Inflammatory macrophage (primary cell): ENCODE data around the gene POTEF.
"Not testable (repeated sequence)": the region's sequence is repeated elsewhere in the genome, so short reads cannot be mapped to it uniquely, and the experiment has no call there.

ENCODE experiments used
- DNase-seq, 2 donors: peaks; one replicate each; pipeline ENCODE4 v3.0.0-alpha.2; 2020 to 2022
- total RNA-seq, 18 experiments: gene quantifications; one replicate each; lab custom pipeline; 2026; ENCODE audit warnings: mixed read lengths in 6 of 18, inconsistent platforms in 2 of 18; lab: John Stamatoyannopoulos, UW

Gene POTEF
- 0 to 0.33 (median 0.11) reads per million in 18 experiments for total RNA-seq

DNA sequence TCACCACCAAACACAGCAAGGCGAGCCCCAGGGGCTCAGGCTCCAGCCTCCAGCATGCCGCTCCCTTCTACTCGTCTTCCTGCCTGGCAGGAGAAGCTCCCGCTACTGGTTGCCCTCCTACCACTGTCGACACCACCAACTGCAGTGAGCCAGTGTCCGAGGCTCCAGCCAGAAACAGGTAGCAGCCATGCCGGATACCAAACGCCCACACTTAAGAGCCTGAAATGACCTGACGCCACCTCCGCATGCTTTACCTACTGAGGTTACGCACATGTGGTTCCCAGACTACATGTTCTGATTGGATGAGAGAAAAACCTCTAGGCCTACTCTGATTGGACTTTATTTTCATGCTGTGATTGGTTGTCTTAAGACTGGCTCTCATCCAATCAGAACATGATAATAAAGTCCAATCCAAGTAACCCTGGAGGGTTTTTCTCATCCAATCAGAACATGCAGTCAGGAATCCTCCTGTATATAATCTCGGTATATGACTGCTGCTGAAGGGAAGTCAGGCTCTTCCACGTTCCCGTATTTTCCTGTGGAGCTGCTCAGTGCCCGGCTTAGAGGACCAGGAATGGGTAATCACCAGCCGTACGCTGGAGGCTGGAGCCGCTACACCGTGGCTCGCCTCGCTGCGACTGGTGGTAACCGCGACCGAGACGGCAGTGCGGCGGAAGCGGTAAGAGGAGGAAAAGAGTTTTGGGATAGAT lies at the start of gene POTEF:
TSS of gene POTEF (minus strand) at position 103 of the 710 bp plus-strand sequence. CDS start 8,707 bp downstream, outside the sequence.
- DNase-seq: not testable (repeated sequence)

DNA sequence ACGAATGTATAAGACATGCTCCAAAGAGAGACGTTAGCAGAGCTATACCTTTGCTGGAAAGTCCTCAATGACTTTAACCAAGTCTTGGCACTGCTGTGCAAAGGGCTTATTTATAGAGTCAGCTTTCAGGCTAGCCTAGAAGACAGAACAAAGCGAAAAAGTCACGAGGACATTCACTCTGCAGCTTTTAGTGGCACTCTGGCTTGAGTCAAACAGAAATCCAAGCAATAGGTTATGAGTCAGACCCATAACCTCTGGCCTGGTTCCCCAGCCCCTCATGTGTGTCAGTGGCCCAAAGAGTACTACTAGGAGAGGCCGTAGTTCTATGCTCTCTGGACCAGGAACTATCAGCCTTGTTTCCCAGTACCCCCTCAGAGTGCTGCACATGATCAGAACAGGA lies 45.8 kb upstream of the POTEF start:
- DNase-seq: not testable (repeated sequence)

DNA sequence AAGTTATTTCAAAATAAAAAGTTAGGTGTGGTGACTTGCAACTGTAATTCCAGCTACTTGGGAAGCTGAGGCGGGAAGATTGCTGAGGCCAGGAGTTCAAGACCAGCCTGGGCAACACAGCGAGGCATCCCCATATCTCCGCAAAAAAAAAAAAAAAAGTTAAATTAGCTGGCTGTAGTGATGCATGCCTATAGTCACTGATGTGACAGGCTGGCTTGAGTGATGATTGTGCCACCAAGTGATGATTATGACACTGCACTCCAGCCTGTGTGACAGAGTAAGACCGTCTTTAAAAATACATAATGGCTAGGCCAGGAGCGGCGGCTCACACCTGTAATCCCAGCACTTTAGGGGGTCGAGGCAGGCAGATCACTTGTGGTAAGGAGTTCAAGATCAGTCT lies 40.9 kb upstream of the POTEF start:
- DNase-seq: no peak

DNA sequence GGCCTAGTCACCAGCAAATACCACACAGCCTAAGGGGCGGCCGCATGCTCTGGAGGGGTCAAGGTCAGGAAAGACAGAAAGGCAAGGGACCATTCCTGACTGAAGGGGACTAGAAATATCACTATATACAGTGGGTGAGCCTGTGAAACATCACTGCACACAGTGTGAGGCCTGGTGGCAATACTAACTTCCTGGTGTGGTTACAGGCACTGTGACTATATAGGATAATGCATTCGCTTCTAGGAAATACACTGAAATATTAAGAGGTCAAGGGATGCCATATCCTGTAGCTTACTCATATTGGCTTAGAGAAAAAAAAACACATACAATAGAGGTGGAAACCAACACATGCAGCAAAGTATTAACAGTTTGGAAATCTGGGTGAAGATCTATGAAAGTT lies 40.1 kb upstream of the POTEF start:
- not testable (repeated sequence) for DNase-seq

- DNase-seq: not testable (repeated sequence)
Measured at GRCh38 chr2:130166611-130167010, 37.6 kb upstream of the POTEF start.

- DNase-seq: no peak
Measured at GRCh38 chr2:130165293-130166016, 36.4 kb upstream of the POTEF start.

- DNase-seq: no peak
Measured at GRCh38 chr2:130162968-130163367, 33.9 kb upstream of the POTEF start.

- not testable (repeated sequence) for DNase-seq
Measured at GRCh38 chr2:130162486-130162885, 33.5 kb upstream of the POTEF start.

- not testable (repeated sequence) for DNase-seq
Measured at GRCh38 chr2:130160838-130161705, 32.0 kb upstream of the POTEF start.

- no peak for DNase-seq
Measured at GRCh38 chr2:130160131-130160530, 31.1 kb upstream of the POTEF start.

GRCh38 chr2:130159376-130159775 lies 30.4 kb upstream of the POTEF start:
- not testable (repeated sequence) for DNase-seq

DNA sequence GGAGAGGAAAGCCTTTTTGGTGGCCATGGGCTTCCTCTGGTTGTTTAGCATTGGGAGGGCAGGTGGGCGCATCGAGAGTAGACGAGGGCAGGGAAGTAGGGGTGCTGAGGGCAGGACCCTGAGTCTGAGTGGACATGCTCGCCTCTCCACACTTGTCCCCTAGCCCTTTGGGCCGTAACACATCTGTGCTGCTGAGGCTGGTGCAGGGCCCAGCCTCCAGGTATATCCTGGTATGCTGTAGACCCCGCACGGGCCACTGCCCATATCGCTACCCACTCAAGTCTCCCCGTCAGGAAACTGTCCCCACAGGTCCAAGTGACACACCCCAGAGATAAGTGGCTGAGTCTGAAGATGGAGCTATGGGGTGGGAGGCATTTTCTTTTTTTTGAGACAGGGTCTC lies 29.6 kb upstream of the POTEF start:
- DNase-seq: no peak

DNA sequence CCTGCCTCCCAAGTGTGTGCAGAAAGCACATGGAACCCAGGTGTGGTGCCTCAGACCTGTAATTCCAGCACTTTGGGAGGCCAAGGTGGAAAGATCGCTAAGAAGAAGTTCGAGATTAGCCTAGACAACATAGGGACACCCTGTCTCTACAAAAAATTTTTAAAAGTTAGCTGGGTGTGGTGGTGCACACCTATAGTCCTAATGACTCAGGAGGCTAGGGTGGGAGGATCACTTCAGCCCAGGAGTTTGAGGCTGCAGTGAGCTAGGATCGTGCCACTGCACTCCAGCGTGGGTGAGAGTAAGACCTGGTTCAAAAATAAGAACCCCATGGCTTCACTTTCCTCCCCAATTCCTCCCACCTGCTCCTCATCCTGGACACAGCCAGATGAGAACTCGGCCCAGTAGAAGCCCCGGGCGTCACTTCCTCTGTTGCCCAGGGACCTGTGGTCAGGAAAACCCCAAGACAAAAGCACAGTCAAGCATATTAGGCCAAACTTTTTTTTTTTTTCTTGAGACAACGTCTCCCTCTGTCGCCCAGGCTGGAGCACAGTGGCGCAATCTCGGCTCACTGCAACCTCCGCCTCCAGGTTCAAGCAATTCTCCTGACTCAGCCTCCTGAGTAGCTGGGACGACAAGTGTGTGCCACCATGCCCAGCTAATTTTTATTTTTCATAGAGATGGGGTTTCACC lies 28.9 kb upstream of the POTEF start:
- DNase-seq: peak; percentile 52 to 78

- peak in 1 of 2 donors; percentile 4 for DNase-seq
Measured at GRCh38 chr2:130157354-130157753, 28.3 kb upstream of the POTEF start.

DNA sequence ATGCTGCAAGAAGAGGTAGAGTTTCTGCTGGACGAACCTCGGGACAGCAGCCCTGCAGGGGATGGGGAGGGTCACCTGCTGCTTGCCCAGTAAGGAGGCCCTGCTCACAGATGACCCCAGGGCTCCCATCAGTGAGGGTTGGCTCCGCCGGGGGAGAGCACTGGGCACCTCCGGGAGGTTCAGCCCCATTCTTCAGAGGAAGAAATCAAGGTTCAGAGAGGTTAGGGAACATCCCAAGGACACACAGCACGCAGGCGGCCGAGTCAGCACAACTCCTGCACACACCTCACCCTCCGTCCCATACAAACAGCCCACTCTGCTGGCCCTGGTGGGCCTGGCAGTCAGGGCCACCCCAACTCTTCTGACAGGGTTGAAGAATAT lies 27.6 kb upstream of the POTEF start:
- DNase-seq: no peak

DNA sequence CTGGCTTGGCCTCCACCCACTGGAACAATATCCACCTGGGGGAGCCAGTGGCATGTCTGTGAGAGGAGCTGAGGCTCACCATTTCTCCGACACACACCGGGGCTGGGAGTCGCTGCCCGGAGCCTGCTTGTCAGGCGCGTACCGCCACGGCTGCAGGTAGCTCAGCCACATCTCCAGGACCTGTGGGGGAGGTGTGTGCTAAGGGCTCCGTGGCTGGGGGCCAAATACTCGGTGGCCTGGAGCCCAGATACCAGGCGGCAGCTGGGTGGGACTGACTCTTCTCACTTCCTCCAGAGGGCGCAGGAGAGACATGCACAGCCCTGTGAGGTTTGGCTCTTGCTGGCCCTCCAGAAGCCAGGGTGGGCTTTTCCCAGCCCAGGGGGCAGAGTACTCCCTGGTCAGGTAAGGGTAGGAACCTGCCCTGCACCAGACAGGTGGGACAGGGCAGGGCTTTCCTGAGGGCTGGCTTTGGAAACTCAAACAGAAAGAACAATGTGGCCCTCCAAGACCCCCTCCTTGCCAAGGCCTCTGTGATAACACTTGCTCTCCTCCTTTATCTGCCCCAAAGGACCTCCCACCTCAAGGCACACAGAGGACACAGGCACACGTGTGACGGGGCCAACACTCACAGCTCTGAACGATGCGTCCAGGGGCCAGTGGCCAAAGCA lies 27.1 kb upstream of the POTEF start:
- DNase-seq: peak in 1 of 2 donors; percentile 11

- DNase-seq: no peak
Measured at GRCh38 chr2:130154773-130155765, 26.0 kb upstream of the POTEF start.

GRCh38 chr2:130154423-130154770 lies 25.4 kb upstream of the POTEF start:
- DNase-seq: not testable (repeated sequence)

DNA sequence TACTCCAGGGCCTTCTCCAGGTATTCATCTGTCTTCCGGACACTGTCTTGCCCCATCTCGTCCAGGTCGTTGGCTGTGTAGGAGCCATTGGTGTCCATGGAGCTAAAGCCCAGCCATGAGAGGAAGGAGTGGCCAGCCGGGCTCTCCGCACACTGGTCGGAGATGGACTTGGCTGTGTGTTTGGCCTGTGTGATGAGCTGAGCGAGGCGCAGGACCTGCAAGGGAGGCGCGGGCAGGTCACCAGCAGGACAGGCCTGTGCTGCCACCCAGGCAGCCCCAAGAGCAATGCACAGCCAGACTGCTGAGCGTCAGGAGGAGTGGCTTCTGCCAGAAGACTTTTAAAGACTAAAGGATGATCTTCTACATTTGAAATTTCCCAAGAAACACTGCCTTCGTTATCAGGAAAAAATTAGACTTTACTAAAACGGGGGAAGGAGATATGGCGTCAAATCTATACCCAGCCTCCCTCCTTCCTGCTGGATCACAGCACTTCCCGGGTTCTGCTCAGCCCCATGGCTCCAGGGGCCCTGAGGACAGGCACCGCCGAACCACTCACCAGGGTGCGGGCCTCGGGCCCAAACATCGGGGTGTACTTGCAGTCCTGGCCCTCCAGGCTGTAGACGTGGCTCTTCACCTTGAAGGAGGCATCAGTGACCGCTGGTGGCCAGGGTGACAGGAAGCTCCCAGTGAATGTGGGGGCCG lies 24.9 kb upstream of the POTEF start:
- not testable (repeated sequence) for DNase-seq
